ENCODE measurements around the gene ZBTB18.
"Not testable (repeated sequence)": the region's sequence is repeated elsewhere in the genome, so short reads cannot be mapped to it uniquely, and the experiment has no call there.

ZBTB18 gene

GRCh38 chr1:244041466-244042120 is 9.5 kb upstream of the ZBTB18 start:
- FAIRE-seq: no peak
- DNase-seq (ENCODE audit: low spot score): no peak

- FAIRE-seq (no peak), DNase-seq (ENCODE audit: low spot score) (no peak)
Observed at GRCh38 chr1:244042293-244042692, 8.8 kb upstream of the ZBTB18 start.

GRCh38 chr1:244044423-244044822 is 6.7 kb upstream of the ZBTB18 start:
- FAIRE-seq (no peak), DNase-seq (ENCODE audit: low spot score) (no peak)

- not testable (repeated sequence) for DNase-seq (ENCODE audit: low spot score); FAIRE-seq
Observed at GRCh38 chr1:244046254-244046653, 4.8 kb upstream of the ZBTB18 start.

GRCh38 chr1:244046907-244047611 is 4.0 kb upstream of the ZBTB18 start:
- DNase-seq (ENCODE audit: low spot score): no peak
- FAIRE-seq: no peak

GRCh38 chr1:244047621-244048255 is 3.3 kb upstream of the ZBTB18 start:
- FAIRE-seq (no peak), DNase-seq (ENCODE audit: low spot score) (no peak)

GRCh38 chr1:244048256-244049161 is 2.6 kb upstream of the ZBTB18 start:
- FAIRE-seq: no peak

GRCh38 chr1:244049162-244050013 is 1.7 kb upstream of the ZBTB18 start:
- DNase-seq (ENCODE audit: low spot score): peak; percentile 40
- FAIRE-seq: no peak

More at GRCh38 chr1:244048256-244049161, 2.6 kb upstream of the ZBTB18 start:
- peak; percentile 97 for DNase-seq (ENCODE audit: low spot score)

GRCh38 chr1:244050014-244050834 is 859 bp upstream of the ZBTB18 start:
- DNase-seq (ENCODE audit: low spot score) (no peak), FAIRE-seq (no peak)

GRCh38 chr1:244052016-244052727 is 1.1 kb downstream of the ZBTB18 start:
- no peak for FAIRE-seq
- no peak for DNase-seq (ENCODE audit: low spot score)

GRCh38 chr1:244052728-244053312 is 1.7 kb downstream of the ZBTB18 start:
- FAIRE-seq (no peak), DNase-seq (ENCODE audit: low spot score) (no peak)

- FAIRE-seq (no peak), DNase-seq (ENCODE audit: low spot score) (no peak)
Observed at GRCh38 chr1:244053831-244054230, 2.7 kb downstream of the ZBTB18 start.

GRCh38 chr1:244054247-244054923 is 3.3 kb downstream of the ZBTB18 start:
- DNase-seq (ENCODE audit: low spot score) (no peak), FAIRE-seq (no peak)

GRCh38 chr1:244054924-244055263 is 3.8 kb downstream of the ZBTB18 start:
- FAIRE-seq (no peak), DNase-seq (ENCODE audit: low spot score) (no peak)

- no peak for FAIRE-seq
- DNase-seq (ENCODE audit: low spot score): no peak
Observed at GRCh38 chr1:244056577-244056976, 5.5 kb downstream of the ZBTB18 start.

- FAIRE-seq (no peak), DNase-seq (ENCODE audit: low spot score) (no peak)
Observed at GRCh38 chr1:244057474-244058385, 6.6 kb downstream of the ZBTB18 start.

- no peak for DNase-seq (ENCODE audit: low spot score)
- FAIRE-seq: no peak
Observed at GRCh38 chr1:244060117-244060516, 9.0 kb downstream of the ZBTB18 start.

Measured in urothelium cell line (cell line).